ENCODE data around the gene RPS26. TPM values are rescaled to one million over a fixed set of nuclear protein-coding genes. Genes with fewer than 3 reads are reported as not detected.
"Not testable (repeated sequence)": the region's sequence is repeated elsewhere in the genome, so short reads cannot be mapped to it uniquely, and the experiment has no call there.

The RPS26 gene
- polyA plus RNA-seq, 3 donors = 1,111 to 1,459 (median 1,152) TPM

GRCh38 chr12:56061982-56062381 is 20.3 kb downstream of the RPS26 start:
- H3K27ac ChIP-seq (ENCODE audit: low read depth, low read length) = no peak overlapping the region
- WGBS, 3 donors = 71 to 76% (median 74%) methylated on average over 5 of the region's 5 CpGs

- H3K27ac ChIP-seq (ENCODE audit: low read depth, low read length) = no peak overlapping the region
These were observed 21.3 kb downstream of the RPS26 start for GRCh38 chr12:56062996-56063395.

DNA sequence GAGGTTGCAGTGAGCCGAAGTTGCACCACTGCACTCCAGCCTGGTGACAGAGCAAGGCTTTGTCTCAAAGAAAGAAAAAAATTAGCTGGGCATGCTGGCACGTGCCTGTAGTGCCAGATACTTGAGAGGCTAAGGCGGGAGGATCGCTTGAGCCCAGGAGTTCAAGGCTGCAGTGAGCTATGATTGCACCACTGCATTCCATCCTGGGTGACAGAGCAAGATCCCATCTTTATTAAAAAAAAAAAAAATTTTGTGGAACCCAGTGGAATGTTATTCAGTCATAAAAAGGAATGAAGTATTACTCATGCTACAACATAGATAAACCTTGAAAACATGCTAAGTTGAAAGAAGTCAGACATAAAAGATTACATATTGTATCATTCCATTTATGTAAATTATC is 29.9 kb downstream of the RPS26 start:
- WGBS, 3 donors = 74 to 91% (median 76%) methylated on average over 4 of the region's 4 CpGs

GRCh38 chr12:56074396-56074795 is 32.7 kb downstream of the RPS26 start:
- 84 to 94% (median 88%) methylated on average over 5 of the region's 5 CpGs for WGBS, 3 donors
- H3K27ac ChIP-seq (ENCODE audit: low read depth, low read length) = no peak overlapping the region

More for the DNA sequence above, 29.9 kb downstream of the RPS26 start:
- H3K27ac ChIP-seq (ENCODE audit: low read depth, low read length) = no peak overlapping the region

GRCh38 chr12:56077966-56078365 is 36.2 kb downstream of the RPS26 start:
- not testable (repeated sequence) for H3K27ac ChIP-seq (ENCODE audit: low read depth, low read length)
- 90 to 95% (median 94%) methylated on average over 9 of the region's 9 CpGs for WGBS, 3 donors

DNA sequence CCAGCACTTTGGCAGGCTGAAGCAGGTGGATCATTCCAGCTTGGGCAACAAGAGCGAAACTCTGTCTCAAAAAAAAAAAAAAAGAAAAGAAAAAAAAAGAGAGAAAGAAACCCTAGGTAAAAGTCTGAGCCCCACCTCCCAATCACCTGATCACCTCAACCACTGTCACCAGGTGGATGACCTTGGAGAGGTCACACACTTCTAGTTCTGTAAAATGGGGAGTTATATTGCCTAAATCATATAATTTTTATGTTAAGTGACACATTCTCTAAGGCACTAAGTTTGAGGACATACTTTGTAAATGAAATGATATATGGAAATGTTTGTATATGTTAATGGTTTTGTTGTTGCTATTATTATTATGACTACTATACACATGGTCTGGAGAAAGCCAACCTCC is 36.7 kb downstream of the RPS26 start:
- H3K27ac ChIP-seq (ENCODE audit: low read depth, low read length) = no peak overlapping the region
- 93 to 100% (median 100%) methylated on average over 1 of the region's 1 CpG for WGBS, 3 donors

- WGBS, 3 donors = 2 to 3% (median 3%) methylated on average over 50 of the region's 50 CpGs
- H3K27ac ChIP-seq (ENCODE audit: low read depth, low read length) = no peak overlapping the region
These were observed 37.4 kb downstream of the RPS26 start for GRCh38 chr12:56078931-56079722.

DNA sequence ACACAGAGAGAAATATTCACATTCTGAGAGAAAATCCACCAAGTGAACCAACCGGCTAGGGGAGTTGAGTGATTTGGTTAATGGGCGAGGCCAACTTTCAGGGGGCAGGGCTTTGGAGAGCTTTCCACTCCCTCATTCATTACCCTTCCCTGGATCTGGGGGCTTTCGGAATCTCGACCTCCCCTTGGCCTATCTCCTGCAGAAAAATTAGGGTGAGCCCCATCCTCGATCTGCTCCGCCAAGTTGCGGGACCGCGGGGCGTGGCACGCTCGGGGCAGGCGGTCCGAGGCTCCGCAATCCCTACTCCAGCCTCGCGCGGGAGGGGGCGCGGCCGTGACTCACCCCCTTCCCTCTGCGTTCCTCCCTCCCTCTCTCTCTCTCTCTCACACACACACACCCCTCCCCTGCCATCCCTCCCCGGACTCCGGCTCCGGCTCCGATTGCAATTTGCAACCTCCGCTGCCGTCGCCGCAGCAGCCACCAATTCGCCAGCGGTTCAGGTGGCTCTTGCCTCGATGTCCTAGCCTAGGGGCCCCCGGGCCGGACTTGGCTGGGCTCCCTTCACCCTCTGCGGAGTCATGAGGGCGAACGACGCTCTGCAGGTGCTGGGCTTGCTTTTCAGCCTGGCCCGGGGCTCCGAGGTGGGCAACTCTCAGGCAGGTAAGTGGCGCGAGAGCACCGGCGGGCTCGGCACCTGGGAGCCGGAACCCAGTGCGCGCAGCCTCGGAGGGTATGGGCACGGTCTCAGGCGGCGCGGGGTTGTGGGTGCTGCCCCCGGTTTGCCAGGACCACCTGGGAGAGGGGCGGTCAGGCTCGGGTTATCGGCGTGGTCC is 38.2 kb downstream of the RPS26 start, which contains the start of gene ERBB3:
Gene ERBB3, plus strand, starts transcription at position 443 of the 833 bp plus-strand sequence. Its CDS starts 136 bp downstream, at position 579.
- WGBS, 3 donors = 1 to 2% (median 1%) methylated on average over 50 to 59 of the region's 59 CpGs
- no peak within 1 kb of the TSS for H3K27ac ChIP-seq (ENCODE audit: low read depth, low read length)

DNA sequence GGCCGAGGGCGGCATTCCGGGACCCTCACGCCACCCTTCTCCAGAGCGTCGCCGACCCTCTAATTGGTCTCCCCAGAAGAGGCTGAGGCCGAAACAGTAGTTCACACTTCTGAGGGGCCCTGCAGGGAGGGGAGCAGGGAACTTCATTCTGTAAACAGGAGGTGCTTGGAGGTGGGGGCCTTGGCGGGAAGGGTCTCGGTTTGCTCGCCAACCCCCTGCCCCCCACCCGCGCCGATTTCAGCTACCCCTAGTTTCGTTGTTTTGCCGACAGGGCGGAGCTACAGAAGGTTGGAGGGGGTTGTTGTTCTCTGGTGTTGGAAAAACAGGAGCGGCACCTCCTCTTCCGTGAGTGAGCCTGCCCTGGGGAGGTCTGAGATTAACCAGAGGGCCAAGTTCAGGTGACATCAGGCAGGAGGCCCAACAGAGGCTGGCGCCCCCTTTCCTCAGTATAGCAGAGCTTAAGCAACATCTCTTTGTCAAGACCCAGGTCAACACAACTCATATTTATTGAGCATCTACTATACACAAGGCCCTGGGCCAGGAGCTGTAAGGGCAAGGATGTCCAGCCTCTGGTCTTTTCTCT is 38.9 kb downstream of the RPS26 start:
- no peak overlapping the region for H3K27ac ChIP-seq (ENCODE audit: low read depth, low read length)
- 11 to 32% (median 29%) methylated on average over 20 of the region's 20 CpGs for WGBS, 3 donors

DNA sequence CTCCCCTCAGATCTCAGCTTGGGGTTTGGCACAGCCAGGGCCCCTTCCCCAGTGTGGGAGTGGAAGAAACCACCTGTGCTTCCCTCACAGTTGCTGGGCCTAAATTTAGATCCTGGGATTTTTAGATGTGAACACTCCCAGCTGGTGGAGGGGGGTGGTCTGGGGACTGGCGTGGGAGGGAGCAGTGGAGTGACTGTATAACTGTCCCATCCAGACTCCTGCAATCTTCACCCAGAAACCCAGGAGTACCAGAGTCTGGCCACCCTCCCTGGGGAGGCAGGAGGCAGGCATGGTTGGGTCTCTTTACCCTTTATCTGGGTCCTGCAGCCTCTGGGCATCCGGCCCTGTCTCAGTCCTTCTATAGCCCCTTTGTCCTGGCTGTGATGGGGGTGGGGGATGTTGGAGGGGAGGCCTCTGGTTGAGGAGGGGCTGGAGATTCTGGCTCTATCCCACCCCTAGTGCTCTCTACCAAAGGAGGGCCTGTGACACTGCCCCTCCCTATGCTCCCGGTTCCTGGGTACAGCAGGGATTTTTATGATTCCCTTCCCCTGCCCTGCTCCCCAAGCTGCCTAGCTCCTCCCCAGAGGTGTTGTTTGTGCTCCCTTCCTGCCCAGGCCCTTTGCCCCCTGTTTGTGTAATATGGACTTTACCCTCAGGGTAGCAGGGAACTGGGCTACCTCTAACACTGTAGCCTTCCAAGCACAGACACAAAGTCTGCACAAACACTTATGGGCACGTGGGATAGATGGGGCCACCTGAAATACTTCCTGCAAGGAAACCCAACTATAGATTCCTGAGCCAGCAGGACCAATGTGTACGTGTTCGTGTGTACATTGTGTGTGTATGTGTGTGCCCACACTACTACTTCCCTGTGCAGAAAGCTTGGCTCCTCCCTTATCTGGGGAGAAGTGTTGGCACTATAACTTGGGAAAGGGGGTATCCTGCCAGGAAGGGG is 40.0 kb downstream of the RPS26 start:
- no peak overlapping the region for H3K27ac ChIP-seq (ENCODE audit: low read depth, low read length)
- 26 to 70% (median 68%) methylated on average over 6 of the region's 6 CpGs for WGBS, 3 donors

- H3K27ac ChIP-seq (ENCODE audit: low read depth, low read length) = no peak overlapping the region
- WGBS, 3 donors = 36 to 85% (median 77%) methylated on average over 2 of the region's 2 CpGs
These were observed 40.7 kb downstream of the RPS26 start for GRCh38 chr12:56082382-56082781.

- H3K27ac ChIP-seq (ENCODE audit: low read depth, low read length) = no peak overlapping the region
- 38 to 64% (median 40%) methylated on average over 3 of the region's 3 CpGs for WGBS, 3 donors
These were observed 41.2 kb downstream of the RPS26 start for GRCh38 chr12:56082967-56083366.

DNA sequence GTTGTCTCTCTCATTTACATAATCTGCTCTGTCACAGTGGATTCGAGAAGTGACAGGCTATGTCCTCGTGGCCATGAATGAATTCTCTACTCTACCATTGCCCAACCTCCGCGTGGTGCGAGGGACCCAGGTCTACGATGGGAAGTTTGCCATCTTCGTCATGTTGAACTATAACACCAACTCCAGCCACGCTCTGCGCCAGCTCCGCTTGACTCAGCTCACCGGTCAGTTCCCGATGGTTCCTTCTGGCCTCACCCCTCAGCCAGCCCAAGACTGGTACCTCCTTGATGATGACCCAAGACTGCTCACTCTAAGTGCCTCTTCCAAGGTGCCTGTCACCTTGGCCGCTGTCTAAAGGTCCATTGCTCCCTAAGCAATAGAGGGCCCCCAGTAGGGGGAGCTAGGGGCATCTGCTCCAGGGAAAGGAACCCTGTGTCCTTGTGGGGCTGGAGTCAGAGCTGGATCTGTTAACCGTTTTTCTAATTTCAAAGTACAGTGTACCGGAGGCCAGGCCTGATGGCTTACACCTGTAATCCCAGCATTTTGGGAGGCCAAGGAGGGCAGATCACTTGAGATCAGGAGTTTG is 43.3 kb downstream of the RPS26 start:
- WGBS, 3 donors = 73 to 89% (median 87%) methylated on average over 15 of the region's 15 CpGs

DNA sequence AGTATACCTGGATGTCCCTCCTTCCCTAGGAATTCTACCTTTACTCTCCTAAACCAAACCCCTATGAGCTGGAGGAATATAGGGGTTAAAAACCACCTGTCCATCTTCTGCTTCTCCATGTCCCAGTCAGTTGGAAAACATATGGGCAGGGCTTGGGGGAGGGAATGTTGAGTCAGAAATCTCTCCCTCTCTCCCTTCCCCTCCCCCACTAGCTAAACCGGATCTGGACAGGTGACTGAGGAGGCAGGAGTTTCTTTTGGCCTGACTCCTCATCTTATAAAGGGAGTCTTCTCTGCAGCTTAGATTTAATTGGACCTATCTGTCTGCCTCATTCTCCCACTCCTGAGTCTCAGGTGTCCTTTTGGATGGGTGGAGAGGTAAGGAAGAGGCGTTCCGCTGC is 44.4 kb downstream of the RPS26 start:
- 75 to 90% (median 83%) methylated on average over 3 of the region's 3 CpGs for WGBS, 3 donors
- H3K27ac ChIP-seq (ENCODE audit: low read depth, low read length) = no peak overlapping the region

More for the DNA sequence above, 43.3 kb downstream of the RPS26 start:
- no peak overlapping the region for H3K27ac ChIP-seq (ENCODE audit: low read depth, low read length)

DNA sequence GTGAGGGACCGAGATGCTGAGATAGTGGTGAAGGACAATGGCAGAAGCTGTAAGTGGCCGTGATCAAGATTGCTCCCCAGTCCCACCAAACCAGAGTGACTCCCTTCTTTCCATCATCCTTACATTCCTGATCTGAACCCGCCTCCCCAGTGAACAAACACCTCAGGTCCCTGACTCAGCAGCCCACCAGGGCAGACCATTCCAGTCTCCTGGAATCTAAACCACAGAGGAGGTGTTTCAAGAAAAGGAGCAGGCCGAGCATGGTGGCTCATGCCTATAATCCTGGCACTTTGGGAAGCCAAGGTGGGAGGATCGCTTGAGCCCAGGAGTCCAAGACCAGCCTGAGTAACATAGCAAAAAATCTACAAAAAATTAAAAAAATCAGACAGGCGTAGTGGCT is 44.9 kb downstream of the RPS26 start:
- WGBS, 3 donors = 70 to 84% (median 83%) methylated on average over 6 of the region's 6 CpGs
- no peak overlapping the region for H3K27ac ChIP-seq (ENCODE audit: low read depth, low read length)

DNA sequence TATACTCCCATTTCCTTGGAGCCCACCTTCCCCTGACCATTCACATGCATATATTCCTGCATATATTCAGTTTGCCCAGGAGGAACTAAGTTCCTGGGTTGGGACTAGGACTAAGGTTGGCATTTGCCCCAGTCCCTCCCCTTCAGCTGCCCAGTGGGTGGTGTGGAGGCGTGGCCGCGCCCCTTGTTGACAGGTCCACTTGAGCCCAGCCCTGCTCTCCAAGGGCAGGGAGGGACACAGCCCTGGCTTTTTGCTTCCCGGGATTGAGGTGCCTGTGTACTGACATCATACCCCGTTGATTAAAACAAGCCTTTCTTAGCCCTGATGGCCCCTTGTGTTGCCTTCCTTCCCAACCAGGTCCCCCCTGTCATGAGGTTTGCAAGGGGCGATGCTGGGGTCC is 45.5 kb downstream of the RPS26 start:
- 44 to 80% (median 75%) methylated on average over 6 of the region's 6 CpGs for WGBS, 3 donors
- H3K27ac ChIP-seq (ENCODE audit: low read depth, low read length) = no peak overlapping the region

Data from adipose tissue (tissue), 3 donors.